OCI-M2 (cell line): ENCODE results near the gene HOXB7.
A peak's percentile ranks its signal among the peaks of the same experiment; 100 is the strongest.

Experiments
- DNase-seq: peaks from one replicate; lab custom pipeline; 2025; ENCODE audit not compliant: unreplicated experiment; lab: John Stamatoyannopoulos, UW

HOXB7 gene

GRCh38 chr17:48624118-48624517 is 13.3 kb upstream of the HOXB7 start:
- no peak for DNase-seq

DNA sequence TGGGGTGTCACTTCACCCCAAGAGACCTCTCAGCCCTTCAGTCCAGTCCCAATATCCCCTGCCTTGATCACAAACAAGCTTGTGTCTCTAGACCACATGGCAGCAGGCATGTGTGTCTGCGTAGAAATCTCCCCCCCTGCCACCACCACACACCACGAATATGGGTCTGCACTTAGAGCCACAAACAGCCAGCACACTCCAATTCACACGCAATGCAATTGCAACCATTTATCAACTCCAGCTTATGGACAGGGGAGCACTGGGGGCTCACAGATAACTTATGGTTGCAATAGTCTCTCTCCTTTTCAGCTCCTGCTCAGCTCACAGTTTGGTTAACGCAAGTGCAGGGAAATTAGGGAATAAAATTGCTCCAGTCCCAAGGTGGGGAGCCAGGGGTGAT is 12.8 kb upstream of the HOXB7 start:
- no peak for DNase-seq

GRCh38 chr17:48622857-48623256 is 12.0 kb upstream of the HOXB7 start:
- no peak for DNase-seq

DNA sequence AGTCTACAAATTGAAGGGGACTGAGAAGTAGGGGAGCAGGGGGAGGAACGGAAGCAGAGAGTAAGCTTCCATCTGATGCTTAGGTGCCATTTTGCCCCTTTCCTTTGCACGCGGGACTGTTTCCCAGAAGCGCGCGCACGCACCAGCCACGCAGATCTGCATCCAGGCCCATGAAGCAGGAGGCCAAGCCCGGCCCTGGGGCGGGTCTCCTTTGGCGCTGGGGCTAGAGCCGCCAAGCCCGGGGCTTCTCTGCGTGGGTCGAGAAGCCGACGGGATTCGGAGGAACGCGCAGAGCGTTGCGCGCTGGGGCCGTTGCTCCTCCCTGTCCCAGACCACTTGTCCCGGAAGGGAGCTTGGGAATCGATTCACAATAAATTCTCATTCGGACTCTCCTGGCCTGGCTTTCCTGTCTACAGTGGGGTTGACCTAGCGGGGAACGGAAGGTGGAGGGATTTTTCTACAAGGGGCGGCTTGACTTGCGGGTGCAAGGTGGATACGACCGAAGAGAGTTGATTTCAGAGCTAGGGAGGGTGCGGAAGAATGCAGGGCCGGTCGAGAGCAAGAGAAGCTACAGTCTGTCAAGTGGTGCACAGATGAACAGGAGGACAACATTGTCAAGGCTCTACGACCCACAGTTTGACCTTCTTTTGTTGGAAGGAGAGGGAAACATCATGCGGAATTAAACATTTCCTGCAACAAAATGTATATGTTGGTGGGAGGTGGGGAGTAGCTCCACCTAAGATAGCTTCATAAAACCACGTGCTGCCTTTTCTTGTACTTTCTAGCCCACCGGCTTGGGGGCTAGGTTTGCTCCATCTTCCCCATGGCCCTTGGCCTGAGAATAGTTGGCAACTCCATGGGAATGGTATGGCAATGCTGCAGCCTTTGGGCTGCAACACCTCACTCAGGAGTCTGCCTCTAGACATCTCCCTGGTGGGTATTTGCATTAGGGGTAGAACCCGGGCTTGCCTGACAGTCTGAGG is 10.9 kb upstream of the HOXB7 start:
- DNase-seq, result no peak

GRCh38 chr17:48620461-48621139 is 9.8 kb upstream of the HOXB7 start:
- no peak for DNase-seq

GRCh38 chr17:48619826-48620449 is 9.1 kb upstream of the HOXB7 start:
- DNase-seq, result no peak

- DNase-seq, result peak; percentile 58
These were observed 7.6 kb upstream of the HOXB7 start for GRCh38 chr17:48618256-48618896.

- no peak for DNase-seq
These were observed 6.8 kb upstream of the HOXB7 start for GRCh38 chr17:48617471-48618255.

DNA sequence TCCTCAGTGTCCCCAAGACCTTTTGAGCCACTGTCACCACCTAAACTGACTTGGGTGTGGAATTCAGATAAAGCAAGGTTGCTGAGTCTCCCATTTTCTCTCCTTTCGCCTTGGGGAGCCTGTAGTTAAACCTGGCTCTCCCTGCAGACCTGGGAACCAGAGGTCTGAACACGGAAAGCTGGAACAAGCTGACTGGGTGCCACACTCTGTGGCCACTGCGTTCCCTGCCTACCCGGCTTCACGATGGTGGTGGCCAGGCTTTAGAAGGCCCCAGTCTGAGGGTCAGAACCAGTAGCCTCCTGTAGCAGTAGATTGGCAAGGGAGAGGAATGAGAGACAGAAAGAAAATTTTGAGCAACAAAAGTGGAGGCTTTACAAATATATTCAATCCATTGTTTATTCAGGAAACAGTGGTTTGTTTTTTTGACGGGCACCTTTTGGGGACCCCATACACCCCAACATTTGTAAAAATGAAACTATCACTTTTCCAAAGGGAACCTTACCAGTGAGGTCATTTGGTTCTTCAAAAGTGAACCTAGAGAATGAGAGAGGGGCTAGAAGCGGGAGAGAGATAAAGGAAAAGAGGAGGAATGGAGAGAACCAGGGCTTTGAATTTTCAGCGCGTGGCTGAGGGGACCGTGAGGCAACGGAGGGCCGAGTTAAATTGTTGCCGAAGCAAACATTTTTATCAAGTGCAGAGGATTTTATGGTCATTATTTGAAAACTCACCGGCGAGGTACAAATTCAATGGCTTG is 6.1 kb upstream of the HOXB7 start:
- DNase-seq, result no peak

- no peak for DNase-seq
These were observed 5.3 kb upstream of the HOXB7 start for GRCh38 chr17:48615963-48616716.

DNA sequence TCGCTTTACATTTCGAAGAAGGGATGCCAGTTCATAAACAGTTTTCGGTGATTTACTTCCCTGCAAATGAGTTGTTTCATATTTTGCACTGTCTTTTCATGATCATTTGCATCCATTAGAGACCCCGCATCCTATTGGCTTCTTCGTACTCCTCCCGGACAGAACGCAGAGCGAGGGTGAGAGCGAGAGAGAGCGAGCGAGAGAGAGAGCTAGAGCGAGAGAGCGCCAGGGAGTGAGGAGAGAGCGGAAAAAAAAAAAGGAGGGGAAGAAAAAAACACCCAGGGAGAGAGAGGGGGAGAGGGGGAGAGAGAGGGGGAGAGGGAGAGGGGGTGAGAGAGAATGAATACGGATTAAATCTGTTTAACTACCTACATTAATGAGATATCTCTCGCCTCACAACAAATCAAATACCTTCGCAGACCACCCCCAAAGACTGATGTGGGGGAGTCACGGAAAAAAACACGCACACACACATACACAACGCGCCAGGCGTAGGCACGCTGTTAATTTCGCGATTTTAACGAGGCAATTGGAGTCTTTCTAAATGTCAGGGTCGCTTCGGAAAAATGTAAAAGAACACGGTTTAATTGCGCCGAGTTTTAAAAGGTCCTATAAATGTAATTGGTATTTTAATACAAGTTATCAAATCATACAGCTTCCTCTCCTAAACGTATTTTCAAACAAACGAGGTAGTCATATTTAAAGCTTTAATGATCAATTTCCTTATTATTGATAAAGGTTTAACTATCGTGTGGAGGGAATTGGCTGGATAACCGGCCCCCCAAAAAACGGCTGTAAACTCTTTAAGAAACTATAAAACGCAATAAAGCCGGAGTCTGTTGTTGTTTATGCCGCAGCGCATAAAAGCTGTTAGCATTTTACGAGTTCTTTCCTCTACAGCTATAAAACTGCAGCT is 4.5 kb upstream of the HOXB7 start, which contains the start of gene HOXB8:
TSS of gene HOXB8 (minus strand) at position 246 of the 916 bp plus-strand sequence. CDS start 588 bp downstream, outside the sequence.
- no peak for DNase-seq

DNA sequence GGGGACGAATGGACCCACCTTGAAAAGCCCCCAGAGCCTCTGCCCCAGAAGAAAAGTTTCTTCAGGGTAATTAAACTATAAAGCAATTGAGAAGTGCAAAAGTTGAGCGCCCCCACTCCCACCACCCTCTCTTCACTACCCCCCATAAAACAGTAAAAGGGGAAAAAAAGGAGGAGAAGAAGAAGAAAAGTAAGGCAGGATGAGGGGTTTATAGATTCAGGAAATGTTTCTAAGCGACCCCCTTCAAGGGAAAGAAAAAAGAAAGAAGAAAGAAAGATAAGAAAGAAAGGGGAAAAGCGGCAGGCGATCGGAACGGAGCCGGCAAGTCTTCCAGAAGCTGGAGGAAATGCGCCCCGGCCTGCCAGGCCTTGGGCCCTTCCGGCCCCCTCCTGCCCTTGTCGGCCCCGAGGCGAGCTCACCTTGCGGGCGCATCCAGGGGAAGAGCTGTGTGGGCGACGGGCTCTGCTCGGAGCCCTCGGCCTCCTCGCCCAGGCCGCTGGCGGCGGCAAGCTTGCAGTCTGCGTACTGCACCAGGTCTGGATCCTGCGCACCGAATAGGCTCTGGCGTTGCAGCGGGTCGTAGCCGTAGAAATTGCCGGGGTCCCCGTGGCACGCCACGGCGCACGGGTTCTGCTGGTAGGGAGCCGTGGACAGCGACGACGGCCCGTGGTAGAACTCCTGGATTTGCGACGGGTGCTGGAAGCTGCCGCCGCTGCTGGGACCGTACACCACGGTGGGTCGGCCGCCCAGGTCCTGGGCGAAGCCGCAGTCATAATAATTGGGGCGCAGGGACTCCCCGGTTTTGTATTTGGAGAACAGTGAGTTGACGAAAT is 3.3 kb upstream of the HOXB7 start:
- no peak for DNase-seq

GRCh38 chr17:48612854-48613691 is 2.3 kb upstream of the HOXB7 start:
- DNase-seq, result no peak

- DNase-seq, result no peak
These were observed 1.6 kb upstream of the HOXB7 start for GRCh38 chr17:48612456-48612853.

- no peak for DNase-seq
These were observed 1.1 kb upstream of the HOXB7 start for GRCh38 chr17:48611681-48612455.
